Panc1 (cell line): ENCODE results near the gene CAPZA2. TPM values are rescaled to one million over a fixed set of nuclear protein-coding genes. Genes with fewer than 3 reads are reported as not detected.

ENCODE experiments used
- ATAC-seq: fragments of 200-7000 bp; cut with Tn5 transposase; 2 replicates; pipeline ENCODE4 v1.9.1; 2020; ENCODE audit warnings: mild to moderate bottlenecking, moderate library complexity
- BruUV-seq: library from RNA; stranded (reverse); fragments of 400-500 nt; replicated peaks from 2 replicates; lab custom pipeline; 2021; lab: Mats Ljungman, UMichigan
- CTCF ChIA-PET: fragments of 300-600 bp; sonication (Branson Sonifier 250); formaldehyde crosslinking; loops from one replicate; lab custom pipeline; 2022; ENCODE audit warnings: antibody characterized with exemption; lab: Charles Lee
- POLR2A ChIA-PET: fragments of 300-600 bp; sonication (Branson Sonifier 250); formaldehyde crosslinking; loops from one replicate; lab custom pipeline; 2022; ENCODE audit warnings: antibody characterized with exemption; lab: Charles Lee
- DNase-seq: peaks from one replicate; pipeline ENCODE4 v3.0.0-alpha.2; 2010; ENCODE audit warnings: low read depth, low spot score
- H3K27ac ChIP-seq: 2 replicates; pipeline ENCODE4 v1.5.1; 2011; ENCODE audit warnings: mild to moderate bottlenecking, low read length, inconsistent platforms
- H3K27me3 ChIP-seq: fragments of 200-500 bp; sonication (Bioruptor generic); 2 replicates; pipeline ENCODE4 v1.6.0; 2014; ENCODE audit warnings: low read length, inconsistent platforms; ENCODE audit not compliant: control insufficient read depth, insufficient read depth
- H3K36me3 ChIP-seq: fragments of 200-500 bp; sonication (Bioruptor generic); 2 replicates; pipeline ENCODE4 v1.5.1; 2014; ENCODE audit warnings: inconsistent platforms, mild to moderate bottlenecking, low read length, moderate library complexity; ENCODE audit not compliant: control insufficient read depth, insufficient read depth
- H3K4me1 ChIP-seq: 2 replicates; pipeline ENCODE4 v1.5.1; 2011; ENCODE audit warnings: inconsistent platforms, mild to moderate bottlenecking, low read length, moderate library complexity; ENCODE audit not compliant: control insufficient read depth, insufficient read depth
- H3K4me3 ChIP-seq, 2 experiments: 2 replicates each; pipeline ENCODE4 v1.5.1; 2011 to 2012; ENCODE audit warnings: low read depth in 2 of 2, low read length in 2 of 2, mild to moderate bottlenecking in 2 of 2, inconsistent platforms in 1 of 2, moderate library complexity in 1 of 2
- H3K9me3 ChIP-seq: fragments of 200-500 bp; sonication (Bioruptor generic); 2 replicates; pipeline ENCODE4 v1.5.1; 2014; ENCODE audit warnings: low read depth, mild to moderate bottlenecking, inconsistent platforms, low read length, moderate library complexity; ENCODE audit not compliant: control insufficient read depth, insufficient read depth
- CTCF ChIP-seq: fragments of 450-650 bp; IDR thresholded peaks from 2 replicates; pipeline ENCODE4 v1.5.1; 2017; ENCODE audit warnings: mild to moderate bottlenecking
- POLR2AphosphoS5 ChIP-seq: IDR thresholded peaks from 2 replicates; pipeline ENCODE4 v1.6.1; 2012; ENCODE audit warnings: mild to moderate bottlenecking, low read depth, low read length, moderate library complexity
- SIN3A ChIP-seq: IDR thresholded peaks from 2 replicates; pipeline ENCODE4 v1.6.1; 2012; ENCODE audit warnings: low read depth, mild to moderate bottlenecking, low read length, moderate library complexity, borderline replicate concordance; ENCODE audit not compliant: insufficient read depth
- TCF7L2 ChIP-seq: IDR thresholded peaks from 2 replicates; pipeline ENCODE4 v1.6.1; 2011; ENCODE audit warnings: mild to moderate bottlenecking, low read depth, low read length, inconsistent platforms
- in situ Hi-C: cut with HindIII; loops from 2 replicates; pipeline ENCODE4 v1.10.0; 2016; ENCODE audit warnings: low sequenced_read_pairs, low pct_unique_long_range_greater_than_20kb
- intact Hi-C: fragments of 100-400 bp; cut with micrococcal nuclease; formaldehyde crosslinking; loops from one replicate; pipeline ENCODE4 v1.10.0; 2022; ENCODE audit not compliant: unreplicated experiment
- total RNA-seq: library from RNA; stranded (reverse); gene quantifications from one replicate; pipeline ENCODE4 v1.2.1, GENCODE V29; 2021; ENCODE audit not compliant: unreplicated experiment
- TF ChIP-seq, protein P1 (sequence below), 2 experiments: IDR thresholded peaks; 2 replicates each; pipeline ENCODE4 v1.6.1; 2011 to 2012; ENCODE audit warnings: low read depth in 2 of 2, control low read depth in 1 of 2, low read length in 1 of 2, mild to moderate bottlenecking in 1 of 2, moderate library complexity in 1 of 2; ENCODE audit not compliant: insufficient read depth in 1 of 2

The CAPZA2 gene
- total RNA-seq, 1 experiment from 2014 or later, result 195 TPM

DNA sequence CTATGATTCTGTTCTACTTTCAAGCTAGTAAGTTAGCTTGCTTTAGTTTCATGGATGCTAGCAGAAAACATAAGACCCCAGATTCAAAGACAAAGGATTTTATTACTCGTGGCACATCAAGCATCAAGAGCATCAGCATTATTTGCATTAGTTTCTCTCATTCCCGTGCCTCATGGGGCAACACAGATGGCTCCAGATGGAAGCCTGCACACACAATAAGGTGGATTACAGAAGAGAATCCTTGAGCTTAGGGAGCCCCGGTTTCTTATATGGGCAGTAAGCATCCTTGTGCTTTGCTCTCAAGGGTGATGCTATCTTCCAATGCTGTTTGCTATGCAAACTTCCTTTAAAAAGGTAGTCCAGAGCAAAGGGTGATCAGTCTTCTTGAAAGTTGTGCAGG lies 10.7 kb upstream of the CAPZA2 start:
- intact Hi-C loops, result no loop called here
- Histone ChIP-seq H3K36me3 (no peaks in the 10 kb centered on the region), H3K4me1 (no peaks in the 10 kb centered on the region), H3K27me3 (no peaks in the 10 kb centered on the region; the same call in 1 of the 2 replicates), H3K27ac (no peak overlapping the region), H3K9me3 (no peaks in the 10 kb centered on the region), H3K4me3 (no peak overlapping the region)
- ATAC-seq (no peak), DNase-seq (no peak)
- POLR2A ChIA-PET, result no interaction called here
- no peak for TF ChIP-seq POLR2AphosphoS5
- CTCF ChIA-PET, result no interaction called here
- no TSS peak for BruUV-seq
- in situ Hi-C loops, result no loop called here

- in situ Hi-C loops, result no loop called here
- ChIA-PET POLR2A (no interaction called here), CTCF (no interaction called here)
- TF ChIP-seq POLR2AphosphoS5 (no peak), SIN3A (no peak), CTCF (no peak), TCF7L2 (no peak)
- TF ChIP-seq, protein P1, sequence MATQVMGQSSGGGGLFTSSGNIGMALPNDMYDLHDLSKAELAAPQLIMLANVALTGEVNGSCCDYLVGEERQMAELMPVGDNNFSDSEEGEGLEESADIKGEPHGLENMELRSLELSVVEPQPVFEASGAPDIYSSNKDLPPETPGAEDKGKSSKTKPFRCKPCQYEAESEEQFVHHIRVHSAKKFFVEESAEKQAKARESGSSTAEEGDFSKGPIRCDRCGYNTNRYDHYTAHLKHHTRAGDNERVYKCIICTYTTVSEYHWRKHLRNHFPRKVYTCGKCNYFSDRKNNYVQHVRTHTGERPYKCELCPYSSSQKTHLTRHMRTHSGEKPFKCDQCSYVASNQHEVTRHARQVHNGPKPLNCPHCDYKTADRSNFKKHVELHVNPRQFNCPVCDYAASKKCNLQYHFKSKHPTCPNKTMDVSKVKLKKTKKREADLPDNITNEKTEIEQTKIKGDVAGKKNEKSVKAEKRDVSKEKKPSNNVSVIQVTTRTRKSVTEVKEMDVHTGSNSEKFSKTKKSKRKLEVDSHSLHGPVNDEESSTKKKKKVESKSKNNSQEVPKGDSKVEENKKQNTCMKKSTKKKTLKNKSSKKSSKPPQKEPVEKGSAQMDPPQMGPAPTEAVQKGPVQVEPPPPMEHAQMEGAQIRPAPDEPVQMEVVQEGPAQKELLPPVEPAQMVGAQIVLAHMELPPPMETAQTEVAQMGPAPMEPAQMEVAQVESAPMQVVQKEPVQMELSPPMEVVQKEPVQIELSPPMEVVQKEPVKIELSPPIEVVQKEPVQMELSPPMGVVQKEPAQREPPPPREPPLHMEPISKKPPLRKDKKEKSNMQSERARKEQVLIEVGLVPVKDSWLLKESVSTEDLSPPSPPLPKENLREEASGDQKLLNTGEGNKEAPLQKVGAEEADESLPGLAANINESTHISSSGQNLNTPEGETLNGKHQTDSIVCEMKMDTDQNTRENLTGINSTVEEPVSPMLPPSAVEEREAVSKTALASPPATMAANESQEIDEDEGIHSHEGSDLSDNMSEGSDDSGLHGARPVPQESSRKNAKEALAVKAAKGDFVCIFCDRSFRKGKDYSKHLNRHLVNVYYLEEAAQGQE (IDR thresholded peaks at IDR 0.05; ENCODE audit: insufficient read depth in 1 of 2, low read depth in 2 of 2, low read length in 1 of 2), result no peak
- intact Hi-C loops, result no loop called here
- Histone ChIP-seq H3K4me1 (no peaks in the 10 kb centered on the region), H3K27me3 (no peaks in the 10 kb centered on the region; the same call in 1 of the 2 replicates), H3K4me3 (no peak overlapping the region), H3K9me3 (no peaks in the 10 kb centered on the region), H3K27ac (no peak overlapping the region), H3K36me3 (no peaks in the 10 kb centered on the region)
- no TSS peak for BruUV-seq
- DNase-seq, result no peak
- no peak for ATAC-seq
Measured at GRCh38 chr7:116854132-116854531, 8.3 kb upstream of the CAPZA2 start.

GRCh38 chr7:116857052-116857451 lies 5.3 kb upstream of the CAPZA2 start:
- ChIA-PET POLR2A (no interaction called here), CTCF (no interaction called here)
- no peak overlapping the region for H3K4me3 ChIP-seq
- 0 out of 2 replicates have a peak, but pooled peaks cover 3% of the 10 kb centered on the region for H3K4me1 ChIP-seq
- H3K9me3 ChIP-seq, result no peaks in the 10 kb centered on the region
- ATAC-seq (no peak), DNase-seq (no peak)
- no TSS peak for BruUV-seq
- intact Hi-C loops (no loop called here), in situ Hi-C loops (no loop called here)
- TF ChIP-seq POLR2AphosphoS5, result no peak
- TF ChIP-seq SIN3A, result no peak
- TF ChIP-seq CTCF, result no peak
- no peak overlapping the region for H3K27ac ChIP-seq
- no peaks in the 10 kb centered on the region for H3K36me3 ChIP-seq
- H3K27me3 ChIP-seq, result no peaks in the 10 kb centered on the region
